HepG2 (cell line): Measurements from ENCODE around the gene FBXW12. TPM values are rescaled to one million over a fixed set of nuclear protein-coding genes. Genes with fewer than 3 reads are reported as not detected.

Experiments used
- ASH2L ChIP-seq: fragments of 300-600, 200-600 bp; sonication (generic); IDR thresholded peaks from 2 replicates; pipeline ENCODE4 v1.7.0; 2017; ENCODE audit warnings: low read depth, mild to moderate bottlenecking, moderate library complexity, mixed read lengths, low read length; ENCODE audit not compliant: insufficient read length
- CREB1 ChIP-seq, 2 experiments: fragments of 450-650 bp in 1 of 2; IDR thresholded peaks; 2 replicates each; pipeline ENCODE4 v1.6.1; 2016 to 2017; ENCODE audit warnings: control low read depth in 1 of 2, mild to moderate bottlenecking in 1 of 2, missing compliant biosample characterization in 1 of 2, missing genetic modification characterization in 1 of 2
- HOXA3 ChIP-seq: sonication (generic); formaldehyde crosslinking; IDR thresholded peaks from 2 replicates; pipeline ENCODE4 v1.5.0; 2020; ENCODE audit warnings: missing genetic modification reagents
- MED13 ChIP-seq: sonication (generic); formaldehyde crosslinking; IDR thresholded peaks from 2 replicates; pipeline ENCODE4 v1.5.0; 2020; ENCODE audit warnings: missing genetic modification reagents
- MIER3 ChIP-seq: IDR thresholded peaks from 2 replicates; pipeline ENCODE4 v1.6.1; 2016; ENCODE audit warnings: missing compliant biosample characterization, borderline replicate concordance
- NPAS2 ChIP-seq: sonication (generic); formaldehyde crosslinking; IDR thresholded peaks from 2 replicates; pipeline ENCODE4 v1.8.0; 2022; ENCODE audit warnings: mild to moderate bottlenecking, missing genetic modification reagents, borderline replicate concordance
- NR1H2 ChIP-seq: sonication (generic); formaldehyde crosslinking; IDR thresholded peaks from 2 replicates; pipeline ENCODE4 v1.8.1; 2022; ENCODE audit warnings: low read depth, missing genetic modification reagents, borderline replicate concordance
- PAWR ChIP-seq: sonication (generic); formaldehyde crosslinking; IDR thresholded peaks from 2 replicates; pipeline ENCODE4 v1.4.0; 2020; ENCODE audit warnings: missing genetic modification reagents, mild to moderate bottlenecking, borderline replicate concordance
- PHF21A ChIP-seq: sonication (generic); formaldehyde crosslinking; IDR thresholded peaks from 2 replicates; pipeline ENCODE4 v1.5.0; 2020; ENCODE audit warnings: mild to moderate bottlenecking, missing genetic modification reagents
- U2AF2 ChIP-seq: fragments of 200-400 bp; formaldehyde crosslinking; IDR thresholded peaks from 2 replicates; pipeline ENCODE4 v1.6.1; 2017; ENCODE audit warnings: low read depth, mild to moderate bottlenecking, low read length
- ZFP1 ChIP-seq: IDR thresholded peaks from 2 replicates; pipeline ENCODE4 v1.6.1; 2016
- ZNF224 ChIP-seq: sonication (generic); formaldehyde crosslinking; IDR thresholded peaks from 2 replicates; pipeline ENCODE4 v1.5.0; 2020; ENCODE audit warnings: mild to moderate bottlenecking, missing genetic modification reagents
- ZNF569 ChIP-seq: sonication (generic); formaldehyde crosslinking; IDR thresholded peaks from 2 replicates; pipeline ENCODE4 v1.5.0; 2020; ENCODE audit warnings: mild to moderate bottlenecking, missing genetic modification reagents, moderate library complexity, borderline replicate concordance
- ZNF614 ChIP-seq: IDR thresholded peaks from 2 replicates; pipeline ENCODE4 v1.6.1; 2018; ENCODE audit warnings: missing biosample characterization, missing genetic modification reagents, inconsistent platforms, borderline replicate concordance
- ZNF629 ChIP-seq: sonication (generic); formaldehyde crosslinking; conservative IDR thresholded peaks from 2 replicates; pipeline ENCODE4 v1.5.0; 2020; ENCODE audit warnings: missing genetic modification reagents
- ZNF768 ChIP-seq: sonication (generic); formaldehyde crosslinking; IDR thresholded peaks from 2 replicates; pipeline ENCODE4 v1.4.0; 2020; ENCODE audit warnings: missing genetic modification reagents
- ZNF816 ChIP-seq: sonication (generic); formaldehyde crosslinking; IDR thresholded peaks from 2 replicates; pipeline ENCODE4 v1.8.0; 2022; ENCODE audit warnings: missing genetic modification reagents, mild to moderate bottlenecking, borderline replicate concordance
- polyA plus RNA-seq, 8 experiments: library from polyadenylated mRNA; depleted of rRNA in 3 of 8; stranded (reverse) in 7 of 8; unstranded in 1 of 8; fragments of >200 nt; fragmentation: Illumina TruSeq in 4 of 8; extraction: Trizol in 4 of 8; gene quantifications; 2 replicates each; pipeline versions ENCODE4 v1.2.1 to v1.2.3, GENCODE V29; 2011 to 2016; ENCODE audit warnings: low read depth in 4 of 8, missing spikeins in 1 of 8, mixed read lengths in 1 of 8; ENCODE audit not compliant: insufficient read depth in 1 of 8
- total RNA-seq, 5 experiments: library from RNA; depleted of rRNA; stranded (reverse); fragments of >200 nt; fragmentation: Illumina TruSeq; extraction: Trizol; gene quantifications; 2 replicates each; pipeline ENCODE4 v1.2.3, GENCODE V29; 2016; ENCODE audit warnings: low read depth in 1 of 5
- TF ChIP-seq, protein P1 (sequence below): sonication (generic); formaldehyde crosslinking; IDR thresholded peaks from 2 replicates; pipeline ENCODE4 v1.9.0; 2021; ENCODE audit warnings: mild to moderate bottlenecking, missing genetic modification reagents
- TF ChIP-seq, protein P2 (sequence below): sonication (generic); formaldehyde crosslinking; IDR thresholded peaks from 2 replicates; pipeline ENCODE4 v1.8.0; 2022; ENCODE audit warnings: missing genetic modification reagents, mild to moderate bottlenecking, inconsistent platforms, borderline replicate concordance
- TF ChIP-seq, protein P3 (sequence below): sonication (generic); formaldehyde crosslinking; IDR thresholded peaks from 2 replicates; pipeline ENCODE4 v1.4.0; 2020; ENCODE audit warnings: missing genetic modification reagents

FBXW12 gene
- total and polyA plus RNA-seq, 2 of the 13 experiments (the other 11 are each of a cell fraction or from before 2014, with no cell fraction given) = not detected

DNA sequence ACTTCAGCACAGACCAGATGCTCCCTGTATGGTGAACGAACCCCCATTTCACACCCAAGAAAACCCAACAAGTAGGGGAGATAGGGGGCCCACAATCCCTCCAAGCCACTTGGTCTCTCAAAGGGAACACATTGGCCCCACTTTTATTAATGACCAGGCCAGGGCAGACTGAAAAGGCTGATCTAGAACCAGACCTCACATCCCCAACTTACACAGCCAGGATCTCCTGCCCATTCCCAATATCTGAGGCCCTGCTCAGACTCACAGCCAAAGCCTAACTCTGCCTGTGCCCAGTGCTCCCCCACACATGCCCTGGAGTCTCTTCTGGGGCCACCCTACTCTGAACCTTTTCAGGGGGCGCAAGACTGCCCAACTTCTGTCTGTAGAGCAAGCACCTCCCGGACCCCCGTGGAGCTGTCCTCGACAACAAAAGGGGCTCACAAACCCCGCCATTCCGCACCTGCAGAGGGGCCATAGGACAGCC lies 56.1 kb downstream of the FBXW12 start (continued):
- TF ChIP-seq HOXA3 (CRISPR knock-in tag) (no peak; the same call in 1 of the 2 replicates), ZNF569 (CRISPR knock-in tag) (no peak), ZNF629 (CRISPR knock-in tag) (no peak), ZFP1 (CRISPR knock-in tag) (no peak), CREB1 (IDR thresholded peaks at IDR 0.05) (no peak), CREB1 (CRISPR knock-in tag; IDR thresholded peaks at IDR 0.05) (no peak), ZNF816 (CRISPR knock-in tag) (0 out of 2 replicates have a peak, but pooled peaks have one; percentile 57), ZNF614 (CRISPR knock-in tag) (no peak), PAWR (CRISPR knock-in tag) (no peak), U2AF2 (no peak), NR1H2 (no peak), MED13 (no peak; the same call in 1 of the 2 replicates), PHF21A (CRISPR knock-in tag) (no peak), MIER3 (CRISPR knock-in tag) (no peak), NPAS2 (CRISPR knock-in tag) (no peak), ASH2L (no peak), ZNF224 (CRISPR knock-in tag) (no peak), ZNF768 (CRISPR knock-in tag) (no peak)
- TF ChIP-seq, protein P1, sequence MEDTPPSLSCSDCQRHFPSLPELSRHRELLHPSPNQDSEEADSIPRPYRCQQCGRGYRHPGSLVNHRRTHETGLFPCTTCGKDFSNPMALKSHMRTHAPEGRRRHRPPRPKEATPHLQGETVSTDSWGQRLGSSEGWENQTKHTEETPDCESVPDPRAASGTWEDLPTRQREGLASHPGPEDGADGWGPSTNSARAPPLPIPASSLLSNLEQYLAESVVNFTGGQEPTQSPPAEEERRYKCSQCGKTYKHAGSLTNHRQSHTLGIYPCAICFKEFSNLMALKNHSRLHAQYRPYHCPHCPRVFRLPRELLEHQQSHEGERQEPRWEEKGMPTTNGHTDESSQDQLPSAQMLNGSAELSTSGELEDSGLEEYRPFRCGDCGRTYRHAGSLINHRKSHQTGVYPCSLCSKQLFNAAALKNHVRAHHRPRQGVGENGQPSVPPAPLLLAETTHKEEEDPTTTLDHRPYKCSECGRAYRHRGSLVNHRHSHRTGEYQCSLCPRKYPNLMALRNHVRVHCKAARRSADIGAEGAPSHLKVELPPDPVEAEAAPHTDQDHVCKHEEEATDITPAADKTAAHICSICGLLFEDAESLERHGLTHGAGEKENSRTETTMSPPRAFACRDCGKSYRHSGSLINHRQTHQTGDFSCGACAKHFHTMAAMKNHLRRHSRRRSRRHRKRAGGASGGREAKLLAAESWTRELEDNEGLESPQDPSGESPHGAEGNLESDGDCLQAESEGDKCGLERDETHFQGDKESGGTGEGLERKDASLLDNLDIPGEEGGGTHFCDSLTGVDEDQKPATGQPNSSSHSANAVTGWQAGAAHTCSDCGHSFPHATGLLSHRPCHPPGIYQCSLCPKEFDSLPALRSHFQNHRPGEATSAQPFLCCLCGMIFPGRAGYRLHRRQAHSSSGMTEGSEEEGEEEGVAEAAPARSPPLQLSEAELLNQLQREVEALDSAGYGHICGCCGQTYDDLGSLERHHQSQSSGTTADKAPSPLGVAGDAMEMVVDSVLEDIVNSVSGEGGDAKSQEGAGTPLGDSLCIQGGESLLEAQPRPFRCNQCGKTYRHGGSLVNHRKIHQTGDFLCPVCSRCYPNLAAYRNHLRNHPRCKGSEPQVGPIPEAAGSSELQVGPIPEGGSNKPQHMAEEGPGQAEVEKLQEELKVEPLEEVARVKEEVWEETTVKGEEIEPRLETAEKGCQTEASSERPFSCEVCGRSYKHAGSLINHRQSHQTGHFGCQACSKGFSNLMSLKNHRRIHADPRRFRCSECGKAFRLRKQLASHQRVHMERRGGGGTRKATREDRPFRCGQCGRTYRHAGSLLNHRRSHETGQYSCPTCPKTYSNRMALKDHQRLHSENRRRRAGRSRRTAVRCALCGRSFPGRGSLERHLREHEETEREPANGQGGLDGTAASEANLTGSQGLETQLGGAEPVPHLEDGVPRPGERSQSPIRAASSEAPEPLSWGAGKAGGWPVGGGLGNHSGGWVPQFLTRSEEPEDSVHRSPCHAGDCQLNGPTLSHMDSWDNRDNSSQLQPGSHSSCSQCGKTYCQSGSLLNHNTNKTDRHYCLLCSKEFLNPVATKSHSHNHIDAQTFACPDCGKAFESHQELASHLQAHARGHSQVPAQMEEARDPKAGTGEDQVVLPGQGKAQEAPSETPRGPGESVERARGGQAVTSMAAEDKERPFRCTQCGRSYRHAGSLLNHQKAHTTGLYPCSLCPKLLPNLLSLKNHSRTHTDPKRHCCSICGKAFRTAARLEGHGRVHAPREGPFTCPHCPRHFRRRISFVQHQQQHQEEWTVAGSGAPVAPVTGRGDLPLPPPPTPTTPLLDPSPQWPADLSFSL (CRISPR knock-in tag) = no peak
- TF ChIP-seq, protein P2, sequence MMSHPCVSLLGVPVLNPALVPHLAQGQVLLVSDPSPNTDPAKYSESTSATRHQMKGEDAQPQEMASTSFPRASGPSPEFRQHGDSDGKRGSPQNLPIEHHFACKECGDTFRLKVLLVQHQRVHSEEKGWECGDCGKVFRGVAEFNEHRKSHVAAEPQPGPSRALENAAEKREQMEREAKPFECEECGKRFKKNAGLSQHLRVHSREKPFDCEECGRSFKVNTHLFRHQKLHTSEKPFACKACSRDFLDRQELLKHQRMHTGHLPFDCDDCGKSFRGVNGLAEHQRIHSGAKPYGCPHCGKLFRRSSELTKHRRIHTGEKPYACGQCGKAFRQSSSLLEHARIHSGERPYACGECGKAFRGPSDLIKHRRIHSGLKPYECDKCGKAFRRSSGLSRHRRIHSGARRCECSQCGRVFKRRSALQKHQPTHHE (CRISPR knock-in tag) = no peak
- TF ChIP-seq, protein P3, sequence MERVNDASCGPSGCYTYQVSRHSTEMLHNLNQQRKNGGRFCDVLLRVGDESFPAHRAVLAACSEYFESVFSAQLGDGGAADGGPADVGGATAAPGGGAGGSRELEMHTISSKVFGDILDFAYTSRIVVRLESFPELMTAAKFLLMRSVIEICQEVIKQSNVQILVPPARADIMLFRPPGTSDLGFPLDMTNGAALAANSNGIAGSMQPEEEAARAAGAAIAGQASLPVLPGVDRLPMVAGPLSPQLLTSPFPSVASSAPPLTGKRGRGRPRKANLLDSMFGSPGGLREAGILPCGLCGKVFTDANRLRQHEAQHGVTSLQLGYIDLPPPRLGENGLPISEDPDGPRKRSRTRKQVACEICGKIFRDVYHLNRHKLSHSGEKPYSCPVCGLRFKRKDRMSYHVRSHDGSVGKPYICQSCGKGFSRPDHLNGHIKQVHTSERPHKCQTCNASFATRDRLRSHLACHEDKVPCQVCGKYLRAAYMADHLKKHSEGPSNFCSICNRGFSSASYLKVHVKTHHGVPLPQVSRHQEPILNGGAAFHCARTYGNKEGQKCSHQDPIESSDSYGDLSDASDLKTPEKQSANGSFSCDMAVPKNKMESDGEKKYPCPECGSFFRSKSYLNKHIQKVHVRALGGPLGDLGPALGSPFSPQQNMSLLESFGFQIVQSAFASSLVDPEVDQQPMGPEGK (CRISPR knock-in tag) = no peak
